HepG2 (cell line): Measurements from ENCODE around the gene MRPL43. TPM values are rescaled to one million over a fixed set of nuclear protein-coding genes. Genes with fewer than 3 reads are reported as not detected.

Experiments used
- ARHGAP35 ChIP-seq: sonication (generic); formaldehyde crosslinking; IDR thresholded peaks from 2 replicates; pipeline ENCODE4 v1.9.0; 2022; ENCODE audit warnings: mild to moderate bottlenecking, inconsistent platforms, moderate library complexity, missing genetic modification reagents, borderline replicate concordance
- ATAD3A ChIP-seq: sonication (generic); formaldehyde crosslinking; IDR thresholded peaks from 2 replicates; pipeline ENCODE4 v1.4.0; 2020; ENCODE audit warnings: missing genetic modification reagents
- CHD2 ChIP-seq: IDR thresholded peaks from 2 replicates; pipeline ENCODE4 v1.6.1; 2011; ENCODE audit warnings: low read depth, low read length, improper control_type of control experiment
- ETV5 ChIP-seq: IDR thresholded peaks from 2 replicates; pipeline ENCODE4 v1.6.1; 2018; ENCODE audit warnings: missing biosample characterization, missing genetic modification reagents, inconsistent platforms, borderline replicate concordance
- FOXP1 ChIP-seq, 2 experiments: fragments of 450-650 bp in 1 of 2; IDR thresholded peaks; 2 replicates each; pipeline ENCODE4 v1.6.1; 2017 to 2018; ENCODE audit warnings: antibody characterized with exemption in 1 of 2
- GABPA ChIP-seq, 2 experiments: IDR thresholded peaks; 2 replicates each; pipeline ENCODE4 v1.6.1; 2011 to 2016; ENCODE audit warnings: low read depth in 2 of 2, low read length in 1 of 2, missing biosample characterization in 1 of 2, missing genetic modification characterization in 1 of 2
- HNF4G ChIP-seq, 2 experiments: sonication (generic) in 1 of 2; formaldehyde crosslinking in 1 of 2; IDR thresholded peaks; 2 replicates each; pipeline versions ENCODE4 v1.4.0 to v1.6.1; 2011 to 2020; ENCODE audit warnings: borderline replicate concordance in 2 of 2, low read depth in 2 of 2, mild to moderate bottlenecking in 2 of 2, low read length in 1 of 2, missing genetic modification reagents in 1 of 2, moderate library complexity in 1 of 2
- HNRNPUL1 ChIP-seq: fragments of 200-400 bp; formaldehyde crosslinking; IDR thresholded peaks from 2 replicates; pipeline ENCODE4 v1.6.1; 2017; ENCODE audit warnings: low read depth, mild to moderate bottlenecking, low read length, moderate library complexity
- IKZF1 ChIP-seq: fragments of 450-650 bp; IDR thresholded peaks from 2 replicates; pipeline ENCODE4 v1.7.1; 2016
- ISX ChIP-seq: sonication (generic); formaldehyde crosslinking; conservative IDR thresholded peaks from 2 replicates; pipeline ENCODE4 v1.5.0; 2020; ENCODE audit warnings: missing genetic modification reagents
- KLF11 ChIP-seq: IDR thresholded peaks from 2 replicates; pipeline ENCODE4 v1.6.1; 2016; ENCODE audit warnings: missing compliant biosample characterization
- MTF2 ChIP-seq: sonication (generic); formaldehyde crosslinking; IDR thresholded peaks from 2 replicates; pipeline ENCODE4 v1.5.0; 2020; ENCODE audit warnings: missing genetic modification reagents, borderline replicate concordance
- NCOA2 ChIP-seq: sonication (generic); formaldehyde crosslinking; IDR thresholded peaks from 2 replicates; pipeline ENCODE4 v1.8.0; 2022; ENCODE audit warnings: inconsistent platforms
- PTBP1 ChIP-seq: fragments of 200-400 bp; formaldehyde crosslinking; IDR thresholded peaks from 2 replicates; pipeline ENCODE4 v1.6.1; 2018; ENCODE audit warnings: low read length, low read depth; ENCODE audit not compliant: poor library complexity, severe bottlenecking
- RAD51 ChIP-seq: fragments of 450-650 bp; IDR thresholded peaks from 2 replicates; pipeline ENCODE4 v1.6.1; 2016; ENCODE audit warnings: borderline replicate concordance
- RARA ChIP-seq: IDR thresholded peaks from 2 replicates; pipeline ENCODE4 v1.6.1; 2016; ENCODE audit warnings: missing genetic modification reagents, missing compliant biosample characterization
- RBAK ChIP-seq: sonication (generic); formaldehyde crosslinking; IDR thresholded peaks from 2 replicates; pipeline ENCODE4 v1.5.1; 2020; ENCODE audit warnings: mild to moderate bottlenecking, missing genetic modification reagents
- SIN3A ChIP-seq: IDR thresholded peaks from 2 replicates; pipeline ENCODE4 v1.6.1; 2011; ENCODE audit warnings: low read depth, mild to moderate bottlenecking, control low read depth, low read length, borderline replicate concordance
- ZNF350 ChIP-seq: sonication (generic); formaldehyde crosslinking; IDR thresholded peaks from 2 replicates; pipeline ENCODE4 v1.4.0; 2020; ENCODE audit warnings: mild to moderate bottlenecking, low read depth, missing genetic modification reagents, borderline replicate concordance
- ZNF510 ChIP-seq: sonication (generic); formaldehyde crosslinking; IDR thresholded peaks from 2 replicates; pipeline ENCODE4 v1.4.0; 2020; ENCODE audit warnings: low read depth, mild to moderate bottlenecking, missing genetic modification reagents
- ZNF598 ChIP-seq: sonication (generic); formaldehyde crosslinking; IDR thresholded peaks from 2 replicates; pipeline ENCODE4 v1.5.1; 2020; ENCODE audit warnings: mild to moderate bottlenecking, missing genetic modification reagents, borderline replicate concordance
- ZNF720 ChIP-seq: sonication (generic); formaldehyde crosslinking; IDR thresholded peaks from 2 replicates; pipeline ENCODE4 v1.4.0; 2020; ENCODE audit warnings: missing genetic modification reagents
- ZNF724P ChIP-seq: sonication (generic); formaldehyde crosslinking; IDR thresholded peaks from 2 replicates; pipeline ENCODE4 v1.8.0; 2022; ENCODE audit warnings: missing genetic modification reagents, borderline replicate concordance
- ZNF777 ChIP-seq: sonication (generic); formaldehyde crosslinking; IDR thresholded peaks from 2 replicates; pipeline ENCODE4 v1.4.0; 2020; ENCODE audit warnings: missing genetic modification reagents
- polyA plus RNA-seq, 8 experiments: library from polyadenylated mRNA; depleted of rRNA in 3 of 8; stranded (reverse) in 7 of 8; unstranded in 1 of 8; fragments of >200 nt; fragmentation: Illumina TruSeq in 4 of 8; extraction: Trizol in 4 of 8; gene quantifications; 2 replicates each; pipeline versions ENCODE4 v1.2.1 to v1.2.3, GENCODE V29; 2011 to 2016; ENCODE audit warnings: low read depth in 4 of 8, missing spikeins in 1 of 8, mixed read lengths in 1 of 8; ENCODE audit not compliant: insufficient read depth in 1 of 8
- total RNA-seq, 5 experiments: library from RNA; depleted of rRNA; stranded (reverse); fragments of >200 nt; fragmentation: Illumina TruSeq; extraction: Trizol; gene quantifications; 2 replicates each; pipeline ENCODE4 v1.2.3, GENCODE V29; 2016; ENCODE audit warnings: low read depth in 1 of 5
- TF ChIP-seq, protein P1 (sequence below): IDR thresholded peaks from 2 replicates; pipeline ENCODE4 v1.6.1; 2016; ENCODE audit warnings: missing compliant biosample characterization, missing genetic modification reagents, borderline replicate concordance
- TF ChIP-seq, protein P2 (sequence below): sonication (generic); formaldehyde crosslinking; conservative IDR thresholded peaks from 2 replicates; pipeline ENCODE4 v1.5.0; 2020; ENCODE audit warnings: missing genetic modification reagents
- TF ChIP-seq, protein P3 (sequence below), 2 experiments: sonication (generic) in 1 of 2; formaldehyde crosslinking in 1 of 2; IDR thresholded peaks; 2 replicates each; pipeline versions ENCODE4 v1.4.0 to v1.6.1; 2018 to 2020; ENCODE audit warnings: missing genetic modification reagents in 2 of 2, borderline replicate concordance in 1 of 2, low read depth in 1 of 2, mild to moderate bottlenecking in 1 of 2, missing biosample characterization in 1 of 2

MRPL43 gene
- total and polyA plus RNA-seq, 2 of the 13 experiments (the other 11 are each of a cell fraction or from before 2014, with no cell fraction given): 71.0 to 73.7 TPM

DNA sequence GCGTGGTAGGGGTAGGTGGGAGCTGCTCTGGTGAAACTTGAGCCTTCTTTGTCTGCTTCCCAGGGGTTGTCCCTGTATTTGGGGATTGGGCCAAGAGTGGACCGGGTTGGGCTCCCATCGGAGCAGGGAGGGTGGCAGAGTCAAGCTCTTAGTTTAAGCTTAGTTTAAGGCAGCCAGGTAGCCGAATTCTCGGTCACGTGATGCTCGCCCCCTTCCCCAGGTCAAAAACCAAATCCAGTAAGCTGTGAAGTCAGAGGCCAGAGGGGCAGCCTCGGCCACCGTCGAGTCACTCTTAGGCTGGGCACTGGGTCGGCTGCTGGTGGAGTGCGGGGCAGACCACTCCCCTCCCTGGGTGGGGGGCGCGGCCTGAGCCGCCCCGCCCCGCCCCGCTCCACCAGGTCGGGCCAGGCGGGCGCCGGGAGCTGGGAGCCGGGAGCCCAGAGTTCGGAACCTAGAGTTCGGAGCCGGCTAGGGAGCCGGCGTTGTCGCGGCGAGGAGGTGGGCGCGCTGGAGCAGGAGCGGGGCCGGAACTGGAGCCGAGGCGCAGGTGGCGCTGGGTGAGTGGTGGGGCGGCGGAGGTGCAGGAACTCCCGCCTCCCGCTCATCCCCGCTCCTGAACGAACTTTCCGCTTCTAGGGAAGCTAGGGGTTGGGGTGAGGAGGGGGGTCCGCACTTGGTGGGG is 9.5 kb upstream of the MRPL43 start (continued):
- TF ChIP-seq ATAD3A (CRISPR knock-in tag) (no peak), IKZF1 (no peak), ZNF598 (CRISPR knock-in tag) (no peak), ZNF724P (no peak), KLF11 (CRISPR knock-in tag) (no peak), ETV5 (no peak), CHD2 (no peak), ZNF720 (CRISPR knock-in tag) (no peak), HNF4G (IDR thresholded peaks at IDR 0.05; ENCODE audit: borderline replicate concordance, low read depth, low read length) (no peak), HNF4G (CRISPR knock-in tag; IDR thresholded peaks at IDR 0.05; ENCODE audit: borderline replicate concordance, low read depth) (no peak), RARA (CRISPR knock-in tag) (no peak), SIN3A (no peak), GABPA (IDR thresholded peaks at IDR 0.05; ENCODE audit: low read depth, low read length) (no peak), GABPA (CRISPR knock-in tag; IDR thresholded peaks at IDR 0.05; ENCODE audit: low read depth) (no peak), ARHGAP35 (no peak), PTBP1 (no peak), NCOA2 (CRISPR knock-in tag) (no peak), MTF2 (CRISPR knock-in tag) (0 out of 2 replicates have a peak, but pooled peaks have one; percentile 14), HNRNPUL1 (no peak), ISX (CRISPR knock-in tag) (no peak), ZNF777 (CRISPR knock-in tag) (no peak), RAD51 (peak; percentile 69; the same call in 1 of the 2 replicates), ZNF350 (CRISPR knock-in tag) (no peak), RBAK (CRISPR knock-in tag) (no peak), ZNF510 (CRISPR knock-in tag) (peak; percentile 17), FOXP1 (IDR thresholded peaks at IDR 0.05) (no peak), FOXP1 (CRISPR knock-in tag; IDR thresholded peaks at IDR 0.05) (no peak)
- TF ChIP-seq, protein P1, sequence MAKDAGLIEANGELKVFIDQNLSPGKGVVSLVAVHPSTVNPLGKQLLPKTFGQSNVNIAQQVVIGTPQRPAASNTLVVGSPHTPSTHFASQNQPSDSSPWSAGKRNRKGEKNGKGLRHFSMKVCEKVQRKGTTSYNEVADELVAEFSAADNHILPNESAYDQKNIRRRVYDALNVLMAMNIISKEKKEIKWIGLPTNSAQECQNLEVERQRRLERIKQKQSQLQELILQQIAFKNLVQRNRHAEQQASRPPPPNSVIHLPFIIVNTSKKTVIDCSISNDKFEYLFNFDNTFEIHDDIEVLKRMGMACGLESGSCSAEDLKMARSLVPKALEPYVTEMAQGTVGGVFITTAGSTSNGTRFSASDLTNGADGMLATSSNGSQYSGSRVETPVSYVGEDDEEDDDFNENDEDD (CRISPR knock-in tag): peak; percentile 42; the same call in 1 of the 2 replicates
- TF ChIP-seq, protein P2, sequence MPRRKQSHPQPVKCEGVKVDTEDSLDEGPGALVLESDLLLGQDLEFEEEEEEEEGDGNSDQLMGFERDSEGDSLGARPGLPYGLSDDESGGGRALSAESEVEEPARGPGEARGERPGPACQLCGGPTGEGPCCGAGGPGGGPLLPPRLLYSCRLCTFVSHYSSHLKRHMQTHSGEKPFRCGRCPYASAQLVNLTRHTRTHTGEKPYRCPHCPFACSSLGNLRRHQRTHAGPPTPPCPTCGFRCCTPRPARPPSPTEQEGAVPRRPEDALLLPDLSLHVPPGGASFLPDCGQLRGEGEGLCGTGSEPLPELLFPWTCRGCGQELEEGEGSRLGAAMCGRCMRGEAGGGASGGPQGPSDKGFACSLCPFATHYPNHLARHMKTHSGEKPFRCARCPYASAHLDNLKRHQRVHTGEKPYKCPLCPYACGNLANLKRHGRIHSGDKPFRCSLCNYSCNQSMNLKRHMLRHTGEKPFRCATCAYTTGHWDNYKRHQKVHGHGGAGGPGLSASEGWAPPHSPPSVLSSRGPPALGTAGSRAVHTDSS: no peak
- TF ChIP-seq, protein P3, sequence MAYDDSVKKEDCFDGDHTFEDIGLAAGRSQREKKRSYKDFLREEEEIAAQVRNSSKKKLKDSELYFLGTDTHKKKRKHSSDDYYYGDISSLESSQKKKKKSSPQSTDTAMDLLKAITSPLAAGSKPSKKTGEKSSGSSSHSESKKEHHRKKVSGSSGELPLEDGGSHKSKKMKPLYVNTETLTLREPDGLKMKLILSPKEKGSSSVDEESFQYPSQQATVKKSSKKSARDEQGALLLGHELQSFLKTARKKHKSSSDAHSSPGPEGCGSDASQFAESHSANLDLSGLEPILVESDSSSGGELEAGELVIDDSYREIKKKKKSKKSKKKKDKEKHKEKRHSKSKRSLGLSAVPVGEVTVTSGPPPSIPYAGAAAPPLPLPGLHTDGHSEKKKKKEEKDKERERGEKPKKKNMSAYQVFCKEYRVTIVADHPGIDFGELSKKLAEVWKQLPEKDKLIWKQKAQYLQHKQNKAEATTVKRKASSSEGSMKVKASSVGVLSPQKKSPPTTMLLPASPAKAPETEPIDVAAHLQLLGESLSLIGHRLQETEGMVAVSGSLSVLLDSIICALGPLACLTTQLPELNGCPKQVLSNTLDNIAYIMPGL (CRISPR knock-in tag; IDR thresholded peaks at IDR 0.05; ENCODE audit: borderline replicate concordance in 1 of 2, low read depth in 1 of 2): no peak
